ENCODE data around the gene C6orf120. TPM values are rescaled to one million over a fixed set of nuclear protein-coding genes. Genes with fewer than 3 reads are reported as not detected.

Gene C6orf120
- total and polyA plus RNA-seq, 9 of the 15 experiments (the other 6 are each of a cell fraction or from before 2014, with no cell fraction given) = 7.7 to 44.9 (median 34.8) TPM

DNA sequence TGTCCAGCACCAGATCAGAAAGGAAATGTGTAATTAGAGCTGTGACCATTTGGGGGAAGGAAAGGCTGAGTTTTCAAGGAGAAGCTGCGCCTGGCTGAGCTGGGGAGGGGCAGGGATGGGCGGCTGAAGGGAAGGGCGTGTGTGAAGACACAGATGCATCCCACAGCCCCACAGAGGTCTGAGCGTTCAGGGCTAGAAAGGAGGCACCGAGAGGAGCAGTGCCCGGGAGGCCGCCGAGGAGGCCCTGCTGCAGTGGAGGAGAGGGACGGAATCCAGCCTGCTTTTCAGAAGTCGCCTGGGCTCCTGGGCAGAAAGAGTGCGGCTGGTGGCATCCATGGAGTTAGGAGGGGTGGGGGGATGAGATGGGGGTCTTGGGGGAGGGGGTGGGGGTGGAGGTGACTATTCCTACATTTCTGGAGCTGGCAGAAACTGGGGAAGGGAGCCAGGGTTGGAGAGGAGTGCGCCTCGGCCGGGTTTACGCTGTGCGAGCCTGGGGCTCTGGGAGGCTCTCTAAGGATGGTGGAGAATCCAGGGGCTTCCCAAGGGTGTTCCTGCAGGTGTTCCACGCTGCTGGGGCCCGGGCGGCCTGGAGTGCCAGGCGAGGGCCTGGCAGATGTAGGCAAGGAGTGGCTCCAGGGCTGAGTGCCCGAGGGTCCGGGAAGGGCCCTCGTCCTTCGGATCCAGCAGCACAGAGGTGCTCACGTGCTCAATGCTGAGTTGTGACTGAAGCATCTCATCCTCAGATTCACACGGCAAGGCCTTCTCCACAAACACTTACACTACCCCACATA is 41.9 kb upstream of the C6orf120 start (continued):
- TF ChIP-seq, protein P1, sequence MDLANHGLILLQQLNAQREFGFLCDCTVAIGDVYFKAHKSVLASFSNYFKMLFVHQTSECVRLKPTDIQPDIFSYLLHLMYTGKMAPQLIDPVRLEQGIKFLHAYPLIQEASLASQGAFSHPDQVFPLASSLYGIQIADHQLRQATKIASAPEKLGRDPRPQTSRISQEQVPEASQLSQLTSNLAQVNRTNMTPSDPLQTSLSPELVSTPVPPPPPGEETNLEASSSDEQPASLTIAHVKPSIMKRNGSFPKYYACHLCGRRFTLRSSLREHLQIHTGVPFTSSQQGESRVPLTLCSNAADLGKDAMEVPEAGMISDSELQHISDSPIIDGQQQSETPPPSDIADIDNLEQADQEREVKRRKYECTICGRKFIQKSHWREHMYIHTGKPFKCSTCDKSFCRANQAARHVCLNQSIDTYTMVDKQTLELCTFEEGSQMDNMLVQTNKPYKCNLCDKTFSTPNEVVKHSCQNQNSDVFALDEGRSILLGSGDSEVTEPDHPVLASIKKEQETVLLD (IDR thresholded peaks at IDR 0.05) = no peak
- no peak for TF ChIP-seq EGR1 (conservative IDR thresholded peaks at IDR 0.05)
- TF ChIP-seq, protein P2, sequence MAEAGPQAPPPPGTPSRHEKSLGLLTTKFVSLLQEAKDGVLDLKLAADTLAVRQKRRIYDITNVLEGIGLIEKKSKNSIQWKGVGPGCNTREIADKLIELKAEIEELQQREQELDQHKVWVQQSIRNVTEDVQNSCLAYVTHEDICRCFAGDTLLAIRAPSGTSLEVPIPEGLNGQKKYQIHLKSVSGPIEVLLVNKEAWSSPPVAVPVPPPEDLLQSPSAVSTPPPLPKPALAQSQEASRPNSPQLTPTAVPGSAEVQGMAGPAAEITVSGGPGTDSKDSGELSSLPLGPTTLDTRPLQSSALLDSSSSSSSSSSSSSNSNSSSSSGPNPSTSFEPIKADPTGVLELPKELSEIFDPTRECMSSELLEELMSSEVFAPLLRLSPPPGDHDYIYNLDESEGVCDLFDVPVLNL (CRISPR knock-in tag; IDR thresholded peaks at IDR 0.05; ENCODE audit: low read depth) = no peak
- TF ChIP-seq, protein P3, sequence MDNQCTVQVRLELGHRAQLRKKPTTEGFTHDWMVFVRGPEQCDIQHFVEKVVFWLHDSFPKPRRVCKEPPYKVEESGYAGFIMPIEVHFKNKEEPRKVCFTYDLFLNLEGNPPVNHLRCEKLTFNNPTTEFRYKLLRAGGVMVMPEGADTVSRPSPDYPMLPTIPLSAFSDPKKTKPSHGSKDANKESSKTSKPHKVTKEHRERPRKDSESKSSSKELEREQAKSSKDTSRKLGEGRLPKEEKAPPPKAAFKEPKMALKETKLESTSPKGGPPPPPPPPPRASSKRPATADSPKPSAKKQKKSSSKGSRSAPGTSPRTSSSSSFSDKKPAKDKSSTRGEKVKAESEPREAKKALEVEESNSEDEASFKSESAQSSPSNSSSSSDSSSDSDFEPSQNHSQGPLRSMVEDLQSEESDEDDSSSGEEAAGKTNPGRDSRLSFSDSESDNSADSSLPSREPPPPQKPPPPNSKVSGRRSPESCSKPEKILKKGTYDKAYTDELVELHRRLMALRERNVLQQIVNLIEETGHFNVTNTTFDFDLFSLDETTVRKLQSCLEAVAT (IDR thresholded peaks at IDR 0.05) = no peak
- TF ChIP-seq MEF2A (IDR thresholded peaks at IDR 0.05; ENCODE audit: control insufficient read depth, low read depth, low read length) = no peak

Measured in K562 (cell line).